Neural cell (in vitro differentiated cells): Measurements from ENCODE around the gene PSMB8. TPM values are rescaled to one million over a fixed set of nuclear protein-coding genes. Genes with fewer than 3 reads are reported as not detected.

Experiments
- H2AFZ ChIP-seq: fragments of 200-600, 300-800 bp; sonication (generic), shearing (Covaris generic); 2 replicates; pipeline ENCODE4 v1.6.0; 2014; ENCODE audit warnings: low read depth, mild to moderate bottlenecking, antibody characterized with exemption, low read length, moderate library complexity
- H3F3A ChIP-seq: fragments of 200-600 bp; shearing (Covaris generic); 2 replicates; pipeline ENCODE4 v1.6.1; 2016; ENCODE audit warnings: mild to moderate bottlenecking, moderate library complexity, mixed read lengths, antibody characterized with exemption, low read length; ENCODE audit not compliant: insufficient read depth, poor library complexity, severe bottlenecking
- H3K27ac ChIP-seq: fragments of 200-600, 300-800 bp; sonication (generic), shearing (Covaris generic); 2 replicates; pipeline ENCODE4 v1.5.1; 2014; ENCODE audit warnings: mild to moderate bottlenecking, low read length, moderate library complexity
- H3K27me3 ChIP-seq: fragments of 300-800, 200-600 bp; sonication (generic), shearing (Covaris generic); 2 replicates; pipeline ENCODE4 v1.6.0; 2014; ENCODE audit warnings: mild to moderate bottlenecking, low read depth, low read length, moderate library complexity; ENCODE audit not compliant: insufficient read depth
- H3K36me3 ChIP-seq: fragments of 300-800, 200-600 bp; sonication (generic), shearing (Covaris generic); 2 replicates; pipeline ENCODE4 v1.5.1; 2014; ENCODE audit warnings: mild to moderate bottlenecking, antibody characterized with exemption, low read length, moderate library complexity; ENCODE audit not compliant: insufficient read depth
- H3K4me2 ChIP-seq: fragments of 300-800, 200-600 bp; sonication (generic), shearing (Covaris generic); 2 replicates; pipeline ENCODE4 v1.6.0; 2014; ENCODE audit warnings: mild to moderate bottlenecking, low read length
- H3K4me3 ChIP-seq: fragments of 300-800, 200-600 bp; sonication (generic), shearing (Covaris generic); 2 replicates; pipeline ENCODE4 v1.5.1; 2014; ENCODE audit warnings: mild to moderate bottlenecking, low read length, moderate library complexity
- H3K79me2 ChIP-seq: fragments of 200-600 bp; shearing (Covaris generic); replicated peaks from 2 replicates; pipeline ENCODE4 v1.6.0; 2014; ENCODE audit warnings: mild to moderate bottlenecking, low read length, moderate library complexity; ENCODE audit not compliant: insufficient read depth
- H3K9ac ChIP-seq: fragments of 300-800, 200-600 bp; sonication (generic), shearing (Covaris generic); 2 replicates; pipeline ENCODE4 v1.6.1; 2016; ENCODE audit warnings: mild to moderate bottlenecking, low read length, mixed read lengths
- H3K9me2 ChIP-seq: fragments of 200-600 bp; shearing (Covaris generic); 2 replicates; pipeline ENCODE4 v1.6.1; 2016; ENCODE audit warnings: mild to moderate bottlenecking, low read length, mixed read lengths; ENCODE audit not compliant: insufficient read depth
- H3K9me3 ChIP-seq: fragments of 200-600, 300-800 bp; sonication (generic), shearing (Covaris generic); 2 replicates; pipeline ENCODE4 v1.6.1; 2016; ENCODE audit warnings: mild to moderate bottlenecking, mixed run types, low read length, moderate library complexity, mixed read lengths
- H4K20me1 ChIP-seq: fragments of 200-600 bp; shearing (Covaris generic); 2 replicates; pipeline ENCODE4 v1.6.1; 2016; ENCODE audit warnings: mild to moderate bottlenecking, mixed run types; ENCODE audit not compliant: insufficient read depth
- EP300 ChIP-seq: fragments of 450-650 bp; conservative IDR thresholded peaks from 2 replicates; pipeline ENCODE4 v1.6.1; 2014; ENCODE audit warnings: antibody characterized with exemption, mild to moderate bottlenecking, moderate library complexity; ENCODE audit not compliant: poor library complexity, severe bottlenecking
- EZH2 ChIP-seq: fragments of 200-600, 300-800 bp; shearing (Covaris generic), sonication (generic); IDR thresholded peaks from 2 replicates; pipeline ENCODE4 v1.6.1; 2014; ENCODE audit warnings: antibody characterized with exemption, low read length, borderline replicate concordance, mild to moderate bottlenecking; ENCODE audit not compliant: insufficient read depth, poor library complexity, severe bottlenecking
- MXI1 ChIP-seq: fragments of 450-650 bp; conservative IDR thresholded peaks from 2 replicates; pipeline ENCODE4 v1.6.1; 2014; ENCODE audit warnings: antibody characterized with exemption, mild to moderate bottlenecking; ENCODE audit not compliant: poor library complexity, severe bottlenecking
- POLR2AphosphoS5 ChIP-seq: IDR thresholded peaks from 2 replicates; pipeline ENCODE4 v1.6.1; 2012
- RAD21 ChIP-seq: fragments of 450-650 bp; conservative IDR thresholded peaks from 2 replicates; pipeline ENCODE4 v1.6.1; 2014; ENCODE audit warnings: antibody characterized with exemption, mild to moderate bottlenecking, moderate library complexity
- REST ChIP-seq: IDR thresholded peaks from 2 replicates; pipeline ENCODE4 v1.6.1; 2012; ENCODE audit warnings: borderline replicate concordance
- SMC3 ChIP-seq: fragments of 450-650 bp; conservative IDR thresholded peaks from 2 replicates; pipeline ENCODE4 v1.6.1; 2014; ENCODE audit warnings: antibody characterized with exemption, mild to moderate bottlenecking, moderate library complexity; ENCODE audit not compliant: poor library complexity
- TAF1 ChIP-seq: IDR thresholded peaks from 2 replicates; pipeline ENCODE4 v1.6.1; 2012; ENCODE audit warnings: low read depth
- polyA plus RNA-seq: library from polyadenylated mRNA; depleted of rRNA; stranded (reverse); fragments of >200 nt; gene quantifications from 2 replicates; pipeline ENCODE4 v1.2.3, GENCODE V29; 2014
- TF ChIP-seq, protein P1 (sequence below): fragments of 450-650 bp; IDR thresholded peaks from 2 replicates; pipeline ENCODE4 v1.5.1; 2014; ENCODE audit warnings: antibody characterized with exemption, mild to moderate bottlenecking, moderate library complexity; ENCODE audit not compliant: poor library complexity, severe bottlenecking

Gene PSMB8
- polyA plus RNA-seq, 1 donor from 2014 or later: not detected

DNA sequence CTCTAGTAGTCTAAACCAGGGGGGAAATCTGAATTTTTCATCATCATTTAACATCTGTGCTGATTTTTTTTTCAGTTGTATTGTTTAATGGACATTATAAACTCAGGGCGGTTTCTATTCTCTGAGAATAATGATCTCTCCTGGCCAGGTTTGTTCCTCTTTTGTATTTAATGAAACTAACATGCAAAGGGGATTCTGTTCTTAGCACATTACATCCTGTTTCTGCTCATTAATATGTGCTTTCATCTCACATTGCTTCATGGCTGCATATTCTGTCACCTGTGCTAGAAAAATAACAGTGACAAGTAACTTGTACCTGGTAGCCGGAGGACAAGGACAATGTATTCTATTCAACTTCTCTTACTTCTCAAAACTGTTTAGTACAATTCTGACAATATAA is 27.9 kb downstream of the PSMB8 start:
- no peaks in the 10 kb centered on the region for H3F3A ChIP-seq
- no peaks in the 10 kb centered on the region for H3K79me2 ChIP-seq
- no peak overlapping the region for H3K4me2 ChIP-seq
- no peaks in the 10 kb centered on the region for H4K20me1 ChIP-seq
- no peaks in the 10 kb centered on the region for H3K9me2 ChIP-seq
- no peaks in the 10 kb centered on the region for H3K9me3 ChIP-seq
- H3K9ac ChIP-seq: no peak overlapping the region
- no peak for TF ChIP-seq REST
- TF ChIP-seq POLR2AphosphoS5: no peak
- no peak for TF ChIP-seq TAF1
- no peak for TF ChIP-seq EP300
- no peak for TF ChIP-seq EZH2
- TF ChIP-seq, protein P1, sequence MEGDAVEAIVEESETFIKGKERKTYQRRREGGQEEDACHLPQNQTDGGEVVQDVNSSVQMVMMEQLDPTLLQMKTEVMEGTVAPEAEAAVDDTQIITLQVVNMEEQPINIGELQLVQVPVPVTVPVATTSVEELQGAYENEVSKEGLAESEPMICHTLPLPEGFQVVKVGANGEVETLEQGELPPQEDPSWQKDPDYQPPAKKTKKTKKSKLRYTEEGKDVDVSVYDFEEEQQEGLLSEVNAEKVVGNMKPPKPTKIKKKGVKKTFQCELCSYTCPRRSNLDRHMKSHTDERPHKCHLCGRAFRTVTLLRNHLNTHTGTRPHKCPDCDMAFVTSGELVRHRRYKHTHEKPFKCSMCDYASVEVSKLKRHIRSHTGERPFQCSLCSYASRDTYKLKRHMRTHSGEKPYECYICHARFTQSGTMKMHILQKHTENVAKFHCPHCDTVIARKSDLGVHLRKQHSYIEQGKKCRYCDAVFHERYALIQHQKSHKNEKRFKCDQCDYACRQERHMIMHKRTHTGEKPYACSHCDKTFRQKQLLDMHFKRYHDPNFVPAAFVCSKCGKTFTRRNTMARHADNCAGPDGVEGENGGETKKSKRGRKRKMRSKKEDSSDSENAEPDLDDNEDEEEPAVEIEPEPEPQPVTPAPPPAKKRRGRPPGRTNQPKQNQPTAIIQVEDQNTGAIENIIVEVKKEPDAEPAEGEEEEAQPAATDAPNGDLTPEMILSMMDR: no peak
- no peak for TF ChIP-seq MXI1
- TF ChIP-seq RAD21: no peak
- no peak for TF ChIP-seq SMC3
- H3K27me3 ChIP-seq: no peaks in the 10 kb centered on the region
- no peak overlapping the region for H3K27ac ChIP-seq
- no peak overlapping the region for H3K4me3 ChIP-seq
- H3K36me3 ChIP-seq: no peaks in the 10 kb centered on the region
- H2AFZ ChIP-seq: no peak overlapping the region

DNA sequence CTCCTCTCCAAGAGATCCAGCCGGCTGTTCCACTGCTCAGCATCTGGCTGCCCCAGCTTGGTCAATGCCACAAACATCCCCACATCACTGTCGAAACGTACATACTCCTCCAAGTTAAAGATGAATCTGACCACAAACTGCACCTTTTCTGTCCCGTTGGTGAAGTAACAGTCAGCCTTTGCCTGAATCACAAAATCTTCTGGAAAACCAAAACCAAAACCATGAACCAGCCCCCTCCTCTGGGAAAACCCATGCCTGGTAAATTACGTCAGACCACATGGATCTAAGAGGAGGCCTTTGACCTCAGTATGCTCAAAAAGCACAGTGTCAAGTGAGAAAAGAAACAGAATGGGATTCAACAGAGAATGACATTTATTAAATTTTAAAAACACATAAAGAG is 28.7 kb downstream of the PSMB8 start:
- Histone ChIP-seq H3K27me3 (no peaks in the 10 kb centered on the region), H3K36me3 (no peaks in the 10 kb centered on the region), H3K9me2 (no peaks in the 10 kb centered on the region), H3K4me3 (no peak overlapping the region), H3K27ac (no peak overlapping the region), H3K79me2 (no peaks in the 10 kb centered on the region), H3K9ac (no peak overlapping the region), H4K20me1 (no peaks in the 10 kb centered on the region), H3F3A (no peaks in the 10 kb centered on the region), H2AFZ (no peak overlapping the region), H3K9me3 (no peaks in the 10 kb centered on the region), H3K4me2 (no peak overlapping the region)
- no peak for TF ChIP-seq POLR2AphosphoS5

GRCh38 chr6:32814145-32814544 is 29.7 kb downstream of the PSMB8 start:
- no peaks in the 10 kb centered on the region for H4K20me1 ChIP-seq
- no peaks in the 10 kb centered on the region for H3K9me3 ChIP-seq
- no peak overlapping the region for H3K9ac ChIP-seq
- H3K36me3 ChIP-seq: no peaks in the 10 kb centered on the region
- H2AFZ ChIP-seq: no peak overlapping the region
- H3K4me3 ChIP-seq: no peak overlapping the region
- H3K27ac ChIP-seq: no peak overlapping the region
- TF ChIP-seq TAF1 (no peak), POLR2AphosphoS5 (no peak), REST (no peak), EZH2 (no peak), RAD21 (no peak)
- TF ChIP-seq, protein P1: no peak
- H3F3A ChIP-seq: no peaks in the 10 kb centered on the region
- H3K9me2 ChIP-seq: no peaks in the 10 kb centered on the region
- H3K79me2 ChIP-seq: no peaks in the 10 kb centered on the region
- H3K4me2 ChIP-seq: no peak overlapping the region
- H3K27me3 ChIP-seq: no peaks in the 10 kb centered on the region
